Parathyroid adenoma (tissue), 2 donors: ENCODE data around the gene PPP2R1B.

Experiments used
- H2AFZ ChIP-seq: fragments of 300-600 bp; sonication (generic); one replicate; pipeline ENCODE4 v1.7.0; 2017; ENCODE audit warnings: antibody characterized with exemption, mild to moderate bottlenecking
- H3K27ac ChIP-seq: fragments of 300-600 bp; sonication (generic); one replicate; pipeline ENCODE4 v1.7.0; 2017
- H3K27me3 ChIP-seq: fragments of 300-600 bp; sonication (generic); one replicate; pipeline ENCODE4 v1.7.0; 2017; ENCODE audit warnings: low read length; ENCODE audit not compliant: control insufficient read depth, insufficient read depth
- H3K36me3 ChIP-seq: fragments of 300-600 bp; sonication (generic); one replicate; pipeline ENCODE4 v1.7.0; 2017; ENCODE audit warnings: low read length; ENCODE audit not compliant: control insufficient read depth, insufficient read depth
- H3K4me1 ChIP-seq: fragments of 300-600 bp; sonication (generic); one replicate; pipeline ENCODE4 v1.7.0; 2017; ENCODE audit warnings: control low read depth
- H3K4me2 ChIP-seq: fragments of 300-600 bp; sonication (generic); one replicate; pipeline ENCODE4 v1.7.0; 2017; ENCODE audit warnings: low read length
- H3K4me3 ChIP-seq: fragments of 300-600 bp; sonication (generic); one replicate; pipeline ENCODE4 v1.7.0; 2017; ENCODE audit warnings: low read depth, low read length
- H3K79me2 ChIP-seq: fragments of 300-600 bp; sonication (generic); one replicate; pipeline ENCODE4 v1.7.0; 2017; ENCODE audit warnings: control low read depth
- H3K9ac ChIP-seq: fragments of 300-600 bp; sonication (generic); one replicate; pipeline ENCODE4 v1.7.0; 2017; ENCODE audit warnings: mild to moderate bottlenecking
- H3K9me3 ChIP-seq: fragments of 300-600 bp; sonication (generic); one replicate; pipeline ENCODE4 v1.7.0; 2017; ENCODE audit warnings: low read length; ENCODE audit not compliant: control insufficient read depth
- CTCF ChIP-seq: fragments of 300-600 bp; sonication (generic); IDR thresholded peaks from one replicate; pipeline ENCODE4 v1.7.0; 2017; ENCODE audit warnings: antibody characterized with exemption, mild to moderate bottlenecking
- donor health status: primary hyperparathyroidism.

The PPP2R1B gene

GRCh38 chr11:111765984-111766833 is at the start of gene PPP2R1B:
Gene PPP2R1B, minus strand, starts transcription at chr11:111766389. Its CDS starts 28 bp downstream, at chr11:111766361.
- no peaks in the 10 kb centered on the region for H3K9me3 ChIP-seq
- peak within 1 kb of the TSS; percentile 90 for H3K27ac ChIP-seq
- peak within 1 kb of the TSS; percentile 85 for H2AFZ ChIP-seq
- no peak for TF ChIP-seq CTCF
- no peaks in the 10 kb centered on the region for H3K36me3 ChIP-seq
- H3K4me1 ChIP-seq: peaks cover 4% of the 10 kb centered on the region
- peak within 1 kb of the TSS; percentile 76 for H3K4me3 ChIP-seq
- peak within 1 kb of the TSS; percentile 21 for H3K9ac ChIP-seq
- no peaks in the 10 kb centered on the region for H3K27me3 ChIP-seq
- H3K79me2 ChIP-seq: peaks cover 2% of the 10 kb centered on the region
- peak within 1 kb of the TSS; percentile 76 for H3K4me2 ChIP-seq

GRCh38 chr11:111815489-111815888 is 49.3 kb upstream of the PPP2R1B start:
- no peaks in the 10 kb centered on the region for H3K27me3 ChIP-seq
- no peaks in the 10 kb centered on the region for H3K9me3 ChIP-seq
- H3K4me3 ChIP-seq: no peak overlapping the region
- H2AFZ ChIP-seq: no peak overlapping the region
- H3K9ac ChIP-seq: no peak overlapping the region
- H3K79me2 ChIP-seq: no peaks in the 10 kb centered on the region
- TF ChIP-seq CTCF: no peak
- H3K4me1 ChIP-seq: no peaks in the 10 kb centered on the region
- H3K27ac ChIP-seq: no peak overlapping the region
- H3K4me2 ChIP-seq: no peak overlapping the region
- no peaks in the 10 kb centered on the region for H3K36me3 ChIP-seq

- H3K36me3 ChIP-seq: no peaks in the 10 kb centered on the region
- H3K4me2 ChIP-seq: no peak overlapping the region
- H3K4me3 ChIP-seq: no peak overlapping the region
- no peaks in the 10 kb centered on the region for H3K9me3 ChIP-seq
- no peak overlapping the region for H3K9ac ChIP-seq
- no peaks in the 10 kb centered on the region for H3K4me1 ChIP-seq
- H3K79me2 ChIP-seq: no peaks in the 10 kb centered on the region
- H2AFZ ChIP-seq: no peak overlapping the region
- peak overlapping the region; percentile 57 for H3K27ac ChIP-seq
- no peak for TF ChIP-seq CTCF
- no peaks in the 10 kb centered on the region for H3K27me3 ChIP-seq
Measured at GRCh38 chr11:111814557-111815320, 48.5 kb upstream of the PPP2R1B start.

- H3K4me1 ChIP-seq: no peaks in the 10 kb centered on the region
- H3K79me2 ChIP-seq: no peaks in the 10 kb centered on the region
- H3K27me3 ChIP-seq: no peaks in the 10 kb centered on the region
- no peak overlapping the region for H3K4me3 ChIP-seq
- no peaks in the 10 kb centered on the region for H3K9me3 ChIP-seq
- no peak overlapping the region for H3K4me2 ChIP-seq
- H3K9ac ChIP-seq: no peak overlapping the region
- H2AFZ ChIP-seq: no peak overlapping the region
- no peak for TF ChIP-seq CTCF
- no peaks in the 10 kb centered on the region for H3K36me3 ChIP-seq
- peak overlapping the region; percentile 24 for H3K27ac ChIP-seq
Measured at GRCh38 chr11:111814106-111814505, 47.9 kb upstream of the PPP2R1B start.
